Urinary bladder (tissue), 4 donors: ENCODE data around the gene SMARCA2. TPM values are rescaled to one million over a fixed set of nuclear protein-coding genes. Genes with fewer than 3 reads are reported as not detected.

Experiments used
- DNase-seq: peaks from one replicate; pipeline ENCODE4 v3.0.0-alpha.2; 2015; ENCODE audit errors: extremely low spot score
- H3K27ac ChIP-seq: one replicate; pipeline ENCODE4 v1.5.1; 2013; ENCODE audit warnings: low read depth, mild to moderate bottlenecking, moderate library complexity
- H3K36me3 ChIP-seq: one replicate; pipeline ENCODE4 v1.6.1; 2013; ENCODE audit warnings: mild to moderate bottlenecking, moderate library complexity; ENCODE audit not compliant: insufficient read depth
- H3K4me1 ChIP-seq: one replicate; pipeline ENCODE4 v1.6.1; 2013; ENCODE audit warnings: mild to moderate bottlenecking, moderate library complexity; ENCODE audit not compliant: insufficient read depth
- H3K4me3 ChIP-seq: one replicate; pipeline ENCODE4 v1.5.1; 2013; ENCODE audit warnings: low read depth, low read length
- WGBS: extraction: QIAGEN DNeasy Blood & Tissue Kit; methylation state at CpG from one replicate; pipeline ENCODE4 v1.1.7; 2013; 5-methylcytosine and 5-hydroxymethylcytosine counted together
- polyA plus RNA-seq: library from polyadenylated mRNA; stranded (reverse); fragments of 200-250 nt; gene quantifications from one replicate; pipeline ENCODE4 v1.2.3, GENCODE V29; 2013
- total RNA-seq: library from RNA; depleted of rRNA; stranded (reverse); fragments of >200 nt; gene quantifications from one replicate; pipeline ENCODE4 v1.2.3, GENCODE V29; 2014
- donor health status: healthy with polysubstance abuse.
- donor health status: healthy.

Gene SMARCA2
- total and polyA plus RNA-seq, 2 donors: 73.2 to 183 TPM

DNA sequence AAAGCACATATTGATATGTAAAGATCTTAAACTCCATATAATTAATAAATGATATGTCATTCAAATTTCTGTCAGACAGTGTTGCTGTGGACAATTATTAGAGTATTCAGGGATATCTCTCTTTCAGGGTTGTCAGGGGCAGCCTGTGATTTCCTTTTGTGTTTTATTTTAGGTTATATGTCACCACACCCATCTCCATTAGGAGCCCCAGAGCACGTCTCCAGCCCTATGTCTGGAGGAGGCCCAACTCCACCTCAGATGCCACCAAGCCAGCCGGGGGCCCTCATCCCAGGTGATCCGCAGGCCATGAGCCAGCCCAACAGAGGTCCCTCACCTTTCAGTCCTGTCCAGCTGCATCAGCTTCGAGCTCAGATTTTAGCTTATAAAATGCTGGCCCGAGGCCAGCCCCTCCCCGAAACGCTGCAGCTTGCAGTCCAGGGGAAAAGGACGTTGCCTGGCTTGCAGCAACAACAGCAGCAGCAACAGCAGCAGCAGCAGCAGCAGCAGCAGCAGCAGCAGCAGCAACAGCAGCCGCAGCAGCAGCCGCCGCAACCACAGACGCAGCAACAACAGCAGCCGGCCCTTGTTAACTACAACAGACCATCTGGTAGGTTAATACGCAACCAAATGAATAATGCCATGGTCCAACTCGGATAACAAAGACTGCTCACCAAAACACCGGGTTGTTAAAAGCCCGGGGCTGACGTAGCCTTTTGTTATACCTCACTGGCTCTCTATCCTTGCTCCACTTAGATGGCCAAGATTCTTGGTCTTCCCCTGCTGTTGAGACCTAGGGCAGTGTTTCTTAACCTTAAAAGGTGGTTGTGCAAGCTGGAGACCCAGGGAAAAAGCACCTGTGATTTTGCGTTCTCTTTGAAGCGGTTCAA, 24.4 kb downstream of the SMARCA2 start:
- WGBS: 43% methylated on average over 20 of the region's 20 CpGs
- Histone ChIP-seq H3K4me3 (no peak overlapping the region), H3K4me1 (peaks cover 1% of the 10 kb centered on the region), H3K27ac (no peak overlapping the region), H3K36me3 (peaks cover 2% of the 10 kb centered on the region)
- DNase-seq: no peak

DNA sequence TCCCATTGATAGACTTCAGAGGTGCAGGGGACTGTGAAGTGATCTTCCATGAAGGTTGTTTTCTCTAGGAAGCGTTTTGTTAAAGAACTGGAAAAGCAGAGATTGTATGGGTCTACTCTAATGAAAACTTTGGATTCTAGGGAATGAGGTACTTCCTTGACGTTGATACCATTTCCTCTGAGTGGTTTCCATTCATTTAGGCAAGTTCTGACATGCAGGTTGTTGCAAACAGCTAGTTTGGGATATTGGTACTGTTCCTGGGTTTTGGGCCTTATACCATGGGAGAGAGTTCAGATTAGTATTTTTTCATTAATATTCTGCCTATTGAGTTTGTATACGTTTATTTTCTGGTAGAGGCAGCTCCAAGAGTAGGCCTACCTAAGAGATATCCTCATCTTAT, 25.7 kb downstream of the SMARCA2 start:
- whole genome bisulfite sequencing: 94% methylated on average over 3 of the region's 3 CpGs
- H3K4me1 ChIP-seq: peaks cover 1% of the 10 kb centered on the region
- no peak overlapping the region for H3K4me3 ChIP-seq
- DNase-seq: no peak
- H3K36me3 ChIP-seq: peaks cover 2% of the 10 kb centered on the region
- no peak overlapping the region for H3K27ac ChIP-seq

DNA sequence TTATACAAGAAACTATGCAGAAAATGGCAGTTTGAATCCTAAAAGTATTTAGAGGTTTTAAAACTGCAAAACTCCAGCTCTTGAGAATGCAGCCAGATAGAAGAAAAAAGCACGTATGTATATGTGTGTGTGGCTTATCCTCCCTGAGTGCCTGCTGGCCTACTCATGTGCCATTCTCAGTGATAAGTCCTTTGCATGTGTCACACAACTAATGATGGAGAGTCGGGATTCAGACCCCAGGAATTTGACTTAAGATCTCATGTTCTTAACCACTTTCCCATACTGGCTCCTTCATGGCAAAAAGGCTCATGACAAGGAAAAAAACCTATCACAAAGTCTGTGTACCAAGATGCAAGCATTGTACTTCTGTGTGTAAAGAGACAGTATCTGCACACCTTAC, 26.6 kb downstream of the SMARCA2 start:
- no peaks in the 10 kb centered on the region for H3K4me1 ChIP-seq
- H3K27ac ChIP-seq: no peak overlapping the region
- H3K4me3 ChIP-seq: no peak overlapping the region
- H3K36me3 ChIP-seq: no peaks in the 10 kb centered on the region
- 94% methylated on average over 2 of the region's 2 CpGs for WGBS
- no peak for DNase-seq

DNA sequence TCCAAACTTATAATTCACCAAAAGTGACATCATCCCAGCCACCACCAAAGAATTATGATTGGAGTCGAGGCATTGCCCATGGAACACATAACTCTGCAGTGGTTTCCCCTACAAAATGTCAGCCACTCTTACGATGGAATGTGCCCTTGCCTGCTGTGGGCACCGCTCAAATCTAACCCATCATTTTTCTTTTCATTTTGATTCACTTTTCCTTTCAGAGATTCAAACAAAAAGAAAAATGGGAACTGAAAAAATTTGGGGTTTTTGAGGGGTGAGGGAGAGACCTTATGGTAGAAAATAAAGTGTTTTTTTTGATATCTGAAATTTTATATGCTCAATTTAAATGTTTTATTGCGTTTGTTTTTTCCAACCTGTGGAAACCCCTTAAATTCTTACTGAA, 28.1 kb downstream of the SMARCA2 start:
- no peaks in the 10 kb centered on the region for H3K4me1 ChIP-seq
- peaks cover 5% of the 10 kb centered on the region for H3K36me3 ChIP-seq
- WGBS: 80% methylated on average over 4 of the region's 4 CpGs
- no peak overlapping the region for H3K4me3 ChIP-seq
- no peak overlapping the region for H3K27ac ChIP-seq
- DNase-seq: no peak

DNA sequence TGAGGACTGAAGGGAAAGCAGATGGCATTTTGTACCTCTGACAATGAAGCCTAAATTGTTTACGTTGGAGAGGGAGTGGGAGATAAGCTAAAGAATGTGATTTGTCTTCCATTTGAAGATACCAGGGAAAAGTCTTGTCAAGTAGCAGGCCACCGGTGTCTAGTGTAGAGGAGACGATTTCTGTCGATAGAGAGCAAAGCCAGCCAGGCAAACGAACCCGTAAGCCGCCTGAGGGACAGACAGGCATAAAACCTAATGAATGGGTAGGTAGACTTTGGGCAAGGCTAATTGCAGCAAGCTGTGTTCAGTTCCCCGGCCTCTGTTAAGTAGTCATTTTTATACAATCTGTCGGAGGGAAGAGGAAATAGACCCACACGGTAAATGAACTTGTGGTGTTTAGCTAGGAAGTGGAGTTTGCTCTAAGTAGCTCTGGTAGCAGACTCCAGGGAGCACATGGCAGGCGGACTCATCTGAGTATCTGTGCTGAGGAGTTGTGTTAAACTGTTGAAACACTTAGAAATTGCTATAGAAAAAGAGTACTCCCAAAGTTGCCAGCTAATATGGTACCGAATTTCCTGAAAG, 28.8 kb downstream of the SMARCA2 start:
- 61% methylated on average over 12 of the region's 12 CpGs for WGBS
- H3K36me3 ChIP-seq: peaks cover 5% of the 10 kb centered on the region
- DNase-seq: no peak
- H3K4me1 ChIP-seq: no peaks in the 10 kb centered on the region
- no peak overlapping the region for H3K27ac ChIP-seq
- H3K4me3 ChIP-seq: no peak overlapping the region

DNA sequence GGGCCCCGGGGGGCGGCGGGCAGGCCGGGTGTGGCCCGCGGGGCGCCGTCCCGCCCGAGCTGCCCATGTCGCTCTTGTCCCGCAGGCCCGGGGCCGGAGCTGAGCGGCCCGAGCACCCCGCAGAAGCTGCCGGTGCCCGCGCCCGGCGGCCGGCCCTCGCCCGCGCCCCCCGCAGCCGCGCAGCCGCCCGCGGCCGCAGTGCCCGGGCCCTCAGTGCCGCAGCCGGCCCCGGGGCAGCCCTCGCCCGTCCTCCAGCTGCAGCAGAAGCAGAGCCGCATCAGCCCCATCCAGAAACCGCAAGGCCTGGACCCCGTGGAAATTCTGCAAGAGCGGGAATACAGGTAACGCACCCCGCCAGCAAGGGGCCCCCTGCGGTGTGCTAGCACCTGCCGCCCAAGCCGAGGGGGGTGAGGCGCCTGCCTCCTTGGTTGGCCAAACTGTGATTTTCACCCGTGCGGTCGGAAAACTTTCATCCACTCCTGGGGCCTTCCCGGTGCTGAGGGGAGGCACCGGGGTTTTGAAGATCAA, 32.1 kb downstream of the SMARCA2 start:
- Histone ChIP-seq H3K4me3 (no peak overlapping the region), H3K36me3 (peaks cover 7% of the 10 kb centered on the region), H3K27ac (no peak overlapping the region), H3K4me1 (no peaks in the 10 kb centered on the region)
- 80% methylated on average over 54 of the region's 54 CpGs for WGBS
- no peak for DNase-seq

DNA sequence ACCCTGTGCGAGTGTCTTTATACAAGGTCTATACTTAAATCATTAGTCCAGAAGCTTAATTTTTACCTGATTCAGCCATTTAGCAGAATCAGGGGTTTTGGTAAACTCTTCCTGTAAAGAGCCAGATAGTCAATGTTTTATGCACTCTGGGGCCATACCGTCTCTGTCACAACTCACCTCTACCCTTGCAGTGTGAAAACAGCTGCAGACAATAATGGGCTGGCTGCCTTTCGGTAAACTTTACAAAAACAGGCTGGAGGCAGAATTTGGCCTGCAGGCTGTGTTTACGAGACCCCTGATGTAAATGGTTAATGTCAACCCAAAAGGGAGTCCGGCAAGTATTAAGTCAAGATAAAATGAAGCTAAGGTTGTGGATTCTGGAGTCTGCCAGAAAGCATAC, 32.8 kb downstream of the SMARCA2 start:
- 80% methylated on average over 5 of the region's 5 CpGs for WGBS
- no peak for DNase-seq
- no peak overlapping the region for H3K27ac ChIP-seq
- no peak overlapping the region for H3K4me3 ChIP-seq
- H3K36me3 ChIP-seq: peaks cover 7% of the 10 kb centered on the region
- H3K4me1 ChIP-seq: no peaks in the 10 kb centered on the region

DNA sequence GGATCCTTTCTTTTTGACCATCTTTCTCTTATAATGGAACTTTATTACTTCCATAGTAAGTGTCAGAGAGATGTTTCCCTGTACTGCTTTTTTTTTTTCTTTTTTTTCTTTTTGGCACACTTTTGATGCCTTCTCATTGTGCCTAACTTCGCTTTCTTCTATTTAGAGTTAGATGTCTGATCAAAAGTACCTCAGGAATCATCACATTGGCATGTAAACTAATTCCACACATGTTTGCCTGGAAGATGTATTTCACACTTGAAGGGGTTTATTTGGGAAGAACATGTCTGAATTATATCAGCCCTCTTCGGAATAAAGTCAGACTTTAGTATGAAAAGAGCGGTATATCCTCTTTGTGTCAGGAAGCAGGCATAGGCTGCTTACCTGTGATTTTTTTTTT, 35.1 kb downstream of the SMARCA2 start:
- Histone ChIP-seq H3K27ac (no peak overlapping the region), H3K4me1 (no peaks in the 10 kb centered on the region)
- WGBS: 73% methylated on average over 3 of the region's 3 CpGs

DNA sequence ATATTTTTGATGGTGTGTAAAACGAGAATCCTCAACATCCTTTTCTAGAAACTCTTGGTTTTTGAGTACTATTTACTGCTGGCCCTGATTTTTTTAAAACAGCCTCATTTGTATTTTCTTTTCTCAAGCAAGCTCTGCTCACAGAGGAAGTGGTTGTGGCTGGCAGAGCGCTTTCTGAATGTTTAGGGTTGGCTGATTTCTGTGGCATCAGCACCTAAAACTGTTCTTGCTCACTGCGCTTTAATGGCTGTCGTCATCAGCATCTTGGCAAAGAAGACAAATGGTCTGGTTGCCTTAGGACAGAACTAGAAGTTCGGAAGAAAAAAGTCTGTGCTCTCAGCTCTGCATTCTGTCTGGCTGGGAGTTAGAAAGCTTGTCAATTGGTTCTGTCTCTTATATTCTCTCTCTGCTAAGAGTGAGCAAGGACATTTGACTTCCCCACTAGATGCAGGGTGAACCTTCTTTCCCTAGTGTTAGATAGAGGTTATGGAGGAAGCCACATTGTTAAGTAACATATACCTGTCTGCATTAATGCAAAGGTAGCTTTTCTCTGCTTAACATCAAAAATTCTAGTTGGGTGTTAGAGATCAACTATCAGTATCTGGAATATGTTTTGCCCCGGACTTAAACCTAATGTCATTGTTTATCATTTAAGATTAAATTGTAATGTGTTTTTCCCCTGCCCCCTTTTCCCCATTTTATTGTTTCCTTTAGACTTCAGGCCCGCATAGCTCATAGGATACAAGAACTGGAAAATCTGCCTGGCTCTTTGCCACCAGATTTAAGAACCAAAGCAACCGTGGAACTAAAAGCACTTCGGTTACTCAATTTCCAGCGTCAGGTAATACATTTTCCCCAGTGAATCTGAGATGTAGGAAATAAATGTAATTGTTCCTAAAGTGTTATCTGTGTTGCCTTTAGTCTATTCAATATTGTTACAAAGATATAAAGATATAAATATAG, 39.0 kb downstream of the SMARCA2 start:
- peak overlapping the region; percentile 10 for H3K27ac ChIP-seq
- H3K4me3 ChIP-seq: no peak overlapping the region
- H3K4me1 ChIP-seq: no peaks in the 10 kb centered on the region
- 39% methylated on average over 10 of the region's 10 CpGs for WGBS
- DNase-seq: no peak
- H3K36me3 ChIP-seq: peaks cover 7% of the 10 kb centered on the region

More for the DNA sequence above, 35.1 kb downstream of the SMARCA2 start:
- H3K36me3 ChIP-seq: peaks cover 7% of the 10 kb centered on the region
- DNase-seq: no peak
- H3K4me3 ChIP-seq: no peak overlapping the region

DNA sequence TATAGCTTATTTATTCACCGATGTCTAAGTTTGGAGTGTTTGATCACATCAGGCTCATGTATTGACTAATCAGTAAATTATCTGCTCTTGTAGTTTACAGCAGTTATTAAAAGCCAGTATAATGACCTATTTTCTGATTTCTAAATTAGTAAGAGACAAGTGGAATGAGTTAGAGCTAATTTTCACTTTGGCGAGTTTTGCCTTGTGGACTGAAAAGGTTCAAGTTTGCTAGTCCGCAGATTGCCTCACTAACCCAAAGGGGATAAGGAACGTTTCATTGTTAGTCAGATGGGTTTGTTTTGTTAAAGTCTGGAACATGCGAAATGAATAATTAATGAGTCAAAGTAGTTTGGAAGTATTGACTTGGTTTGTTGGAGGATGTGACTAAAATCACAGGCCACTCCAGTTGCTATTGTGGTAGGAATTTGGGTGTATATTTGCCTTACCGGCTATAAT, 40.1 kb downstream of the SMARCA2 start:
- no peaks in the 10 kb centered on the region for H3K4me1 ChIP-seq
- H3K27ac ChIP-seq: no peak overlapping the region
- DNase-seq: no peak
- H3K36me3 ChIP-seq: peaks cover 7% of the 10 kb centered on the region
- no peak overlapping the region for H3K4me3 ChIP-seq
- WGBS: 91% methylated on average over 6 of the region's 6 CpGs

DNA sequence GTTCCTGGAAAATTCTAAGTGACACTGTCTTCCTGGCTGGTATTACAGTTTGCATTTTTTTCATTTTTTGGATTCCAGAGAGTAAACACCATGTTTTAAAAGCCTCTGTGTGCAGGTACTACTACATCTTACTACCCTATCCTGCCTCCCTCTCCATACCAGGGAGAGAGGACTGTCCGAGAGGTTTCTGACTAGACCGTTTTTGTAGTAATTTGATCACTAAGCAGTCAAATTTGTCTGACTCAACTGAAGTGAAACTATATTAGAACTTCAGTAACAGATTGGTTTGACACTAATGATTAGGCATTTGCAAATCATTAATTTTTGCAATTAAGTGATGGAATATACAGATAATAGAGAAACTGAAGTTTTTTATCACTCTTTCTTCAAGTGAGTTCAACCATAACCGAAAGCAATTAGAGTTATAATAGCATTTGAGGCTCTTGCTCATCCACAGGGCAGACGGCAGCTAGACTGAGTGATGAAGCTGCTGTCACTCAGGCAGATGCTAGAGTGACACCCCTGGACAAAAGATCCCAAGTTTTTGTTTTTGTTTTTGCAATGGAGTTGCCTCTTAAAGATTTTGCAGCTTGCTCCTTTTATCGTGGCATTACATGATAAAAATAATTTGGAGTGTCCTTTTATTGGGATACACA, 44.3 kb downstream of the SMARCA2 start:
- WGBS: 91% methylated on average over 5 of the region's 5 CpGs
- Histone ChIP-seq H3K4me3 (no peak overlapping the region), H3K36me3 (peaks cover 7% of the 10 kb centered on the region), H3K27ac (no peak overlapping the region), H3K4me1 (no peaks in the 10 kb centered on the region)
- DNase-seq: no peak

DNA sequence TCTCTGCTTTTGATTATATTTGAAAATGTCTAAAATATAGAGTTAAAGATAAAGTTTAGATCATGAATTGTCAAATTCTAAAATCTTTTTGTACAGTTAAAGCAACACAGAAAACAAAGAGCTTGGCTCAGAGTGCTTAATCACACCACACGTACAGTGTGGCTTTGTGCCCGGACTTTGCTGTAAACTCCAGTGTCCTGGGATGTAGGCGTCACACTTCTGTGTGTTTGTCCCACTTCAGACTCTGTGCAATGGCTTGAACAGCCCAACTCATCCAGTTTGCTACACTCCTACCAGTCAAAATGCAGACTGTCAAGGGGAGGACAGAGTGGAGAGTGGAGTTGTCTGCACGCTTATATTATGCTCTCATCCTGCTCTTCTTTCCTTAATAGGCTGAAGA, 45.3 kb downstream of the SMARCA2 start:
- peaks cover 7% of the 10 kb centered on the region for H3K36me3 ChIP-seq
- 71% methylated on average over 4 of the region's 4 CpGs for WGBS

DNA sequence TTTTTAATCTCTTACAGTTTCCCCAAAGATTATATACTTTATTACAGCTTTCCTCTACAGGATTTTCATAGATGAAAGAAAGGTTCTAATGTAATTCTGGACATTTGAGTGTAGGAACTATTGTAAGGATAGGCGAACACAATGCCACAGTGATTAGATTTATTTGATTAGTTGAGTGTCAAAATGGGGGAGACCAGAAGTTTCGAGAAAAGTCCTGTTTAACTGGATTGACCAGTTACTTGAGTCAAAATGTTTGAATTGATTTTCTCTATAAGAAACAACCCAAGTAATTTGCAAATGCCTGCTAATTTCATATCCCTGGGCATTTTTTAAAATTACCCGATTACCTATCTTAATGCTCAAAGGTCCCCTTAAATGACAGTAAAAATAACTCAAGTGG, 50.6 kb downstream of the SMARCA2 start:
- Histone ChIP-seq H3K36me3 (peaks cover 4% of the 10 kb centered on the region), H3K4me1 (no peaks in the 10 kb centered on the region), H3K27ac (no peak overlapping the region), H3K4me3 (no peak overlapping the region)
- DNase-seq: no peak
- WGBS: 91% methylated on average over 3 of the region's 3 CpGs

More for the DNA sequence above, 45.3 kb downstream of the SMARCA2 start:
- Histone ChIP-seq H3K4me3 (no peak overlapping the region), H3K27ac (no peak overlapping the region), H3K4me1 (no peaks in the 10 kb centered on the region)
- no peak for DNase-seq
